GM21825 (cell line): ENCODE data around the gene TMEM132D.

Experiments used
- ATAC-seq: cut with Tn5 transposase; IDR thresholded peaks from one replicate; pipeline ENCODE4 v1.9.1; 2021; ENCODE audit warnings: mild to moderate bottlenecking, moderate library complexity; ENCODE audit not compliant: unreplicated experiment

Gene TMEM132D

DNA sequence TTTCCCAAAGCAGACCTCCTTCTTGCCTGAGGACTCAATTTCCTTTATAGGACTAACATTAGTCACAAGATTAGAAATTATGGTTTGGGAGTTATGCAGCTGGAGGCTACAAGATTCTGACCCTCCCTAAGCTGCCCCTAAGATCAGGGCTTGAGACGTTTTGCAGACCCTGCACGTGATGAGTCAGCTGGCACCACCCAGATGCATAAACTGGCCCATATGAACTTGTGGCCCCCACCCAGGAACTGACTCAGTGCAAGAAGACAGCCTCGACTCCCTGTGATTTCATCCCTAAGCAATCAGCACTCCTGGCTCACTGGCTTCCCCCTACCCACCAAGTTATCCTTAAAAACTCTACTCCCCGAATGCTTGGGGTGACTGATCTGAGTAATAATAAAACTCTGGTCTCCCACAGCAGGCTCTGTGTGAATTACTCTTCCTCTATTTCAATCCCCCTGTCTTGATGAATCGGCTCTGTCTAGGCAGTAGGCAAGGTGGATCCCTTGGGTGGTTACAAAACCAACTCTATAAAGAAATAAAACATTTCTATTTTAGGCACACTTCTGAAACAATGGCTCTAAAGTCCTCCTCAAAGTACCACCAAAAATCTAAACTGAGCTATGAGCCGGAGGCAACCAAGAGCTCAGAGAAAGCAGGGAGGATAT, 233.4 kb downstream of the TMEM132D start:
- no peak for ATAC-seq

DNA sequence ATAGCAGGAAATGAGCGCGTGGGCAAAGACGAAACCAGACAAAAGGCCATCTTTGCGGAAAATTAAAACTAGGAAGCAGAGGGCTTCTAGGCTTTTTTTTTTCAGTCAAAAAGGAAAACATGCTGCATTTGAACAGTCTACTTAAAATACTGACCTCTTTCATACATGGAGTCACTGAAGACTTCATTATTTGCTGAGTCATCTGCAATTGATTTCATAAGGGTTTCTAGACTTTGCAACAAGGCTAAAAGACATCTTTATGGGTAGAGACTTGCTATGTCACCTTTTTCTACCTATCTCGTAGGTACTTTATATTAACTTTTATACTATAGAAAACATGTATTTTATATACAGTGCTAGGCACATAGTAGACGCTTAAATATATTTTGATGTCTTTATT, 238.4 kb downstream of the TMEM132D start:
- ATAC-seq: no peak

DNA sequence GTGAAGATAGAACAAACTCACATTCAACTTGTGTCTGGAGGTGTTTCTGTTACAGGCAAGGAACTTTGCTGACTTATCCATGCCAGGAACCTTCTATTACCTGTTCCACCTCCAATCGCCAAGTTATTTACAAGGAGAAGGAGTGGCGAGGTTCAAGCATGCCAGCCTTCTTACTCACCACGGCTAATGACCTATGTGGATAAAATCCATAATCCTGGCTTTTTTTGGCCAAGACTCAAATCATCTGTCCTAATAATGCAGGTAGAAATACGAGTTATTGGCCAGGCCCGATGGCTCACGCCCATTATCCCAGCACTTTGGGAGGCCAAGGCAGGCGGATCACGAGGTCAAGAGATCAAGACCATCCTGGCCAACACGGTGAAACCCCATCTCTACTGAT, 241.6 kb downstream of the TMEM132D start:
- no peak for ATAC-seq

DNA sequence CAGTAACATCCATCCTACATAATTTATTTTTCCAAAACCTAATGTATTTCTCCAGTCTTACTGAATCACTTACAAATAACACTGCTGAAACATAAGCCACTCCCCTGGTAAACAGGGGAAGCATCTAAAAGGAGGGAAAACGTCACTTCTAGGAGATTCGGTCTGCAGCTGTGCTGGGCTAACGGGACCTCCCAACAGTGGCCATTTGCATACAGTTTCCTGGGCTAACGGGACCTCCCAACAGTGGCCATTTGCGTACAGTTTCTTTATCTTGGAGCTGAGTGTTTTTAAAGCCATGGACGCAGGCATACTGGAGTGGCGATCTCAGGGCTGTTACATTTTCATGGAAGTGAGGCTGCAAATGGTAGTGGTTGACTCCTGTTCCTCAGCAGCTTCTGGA, 242.9 kb downstream of the TMEM132D start:
- ATAC-seq: no peak

DNA sequence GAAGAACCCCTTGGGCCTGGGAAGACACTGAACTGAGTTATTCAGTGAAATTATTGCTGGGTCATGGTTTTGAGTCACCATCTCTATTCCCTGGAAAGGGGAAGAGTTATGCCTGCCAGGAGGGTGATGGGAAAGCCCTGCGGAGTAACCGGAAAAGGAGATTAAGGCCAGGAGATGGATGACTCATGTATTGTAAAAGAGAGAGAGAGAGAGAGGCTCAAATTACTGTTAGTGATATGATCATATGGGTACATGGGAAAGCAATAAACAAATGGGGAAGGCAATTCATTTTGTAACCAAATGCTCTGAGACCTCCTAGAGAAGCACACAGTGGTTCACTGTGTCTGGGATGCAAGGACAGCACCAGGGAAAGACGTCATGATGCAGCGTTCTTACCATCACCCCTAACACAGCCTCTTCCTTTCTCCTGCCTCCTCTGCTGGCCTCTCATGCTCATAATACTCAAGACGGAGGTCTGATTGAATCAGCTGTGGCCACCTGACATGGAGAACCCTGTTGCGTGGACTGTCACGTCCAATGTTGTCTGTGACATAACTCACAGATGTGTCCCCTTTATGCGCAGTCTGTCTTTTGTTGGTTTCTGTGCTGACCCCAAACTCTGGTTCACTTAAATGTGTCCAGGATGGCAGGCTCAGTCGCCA, 243.7 kb downstream of the TMEM132D start:
- ATAC-seq: no peak

DNA sequence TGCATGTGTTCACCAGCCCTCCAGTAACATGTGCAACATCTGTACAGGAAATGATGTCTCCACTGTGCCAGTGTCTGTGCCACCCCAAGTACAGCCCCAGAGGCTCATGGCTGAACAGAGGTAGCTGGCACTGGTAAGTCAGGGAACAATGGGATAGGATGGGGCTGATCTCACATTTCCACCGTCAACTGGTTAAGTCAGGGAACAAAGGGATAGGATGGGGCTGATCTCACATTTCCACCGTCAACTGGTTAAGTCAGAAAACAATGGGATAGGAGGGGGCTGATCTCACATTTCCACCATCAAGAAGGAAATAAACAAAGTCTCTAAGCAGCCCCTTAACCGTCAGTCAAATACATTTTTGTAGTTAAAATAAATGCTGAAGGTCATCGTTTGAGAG, 246.6 kb downstream of the TMEM132D start:
- no peak for ATAC-seq

DNA sequence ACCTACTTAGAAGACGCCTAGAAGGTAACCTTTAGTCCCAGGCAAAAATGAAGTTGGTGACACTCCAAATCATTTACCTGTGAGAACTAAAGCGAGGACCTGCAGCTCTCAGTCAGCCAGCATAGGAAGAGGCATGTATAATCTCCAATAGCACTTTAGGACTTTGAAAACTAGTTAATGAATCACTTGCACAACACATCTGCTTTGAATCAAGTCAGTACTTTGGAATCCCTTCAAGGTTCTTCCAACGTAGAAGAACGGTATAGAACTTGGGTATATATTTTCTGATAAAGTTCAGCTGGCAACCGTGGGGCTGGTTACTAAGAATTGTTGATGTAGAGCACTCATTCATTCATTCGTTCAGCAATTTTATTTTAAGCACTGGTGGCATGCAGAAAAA, 251.9 kb downstream of the TMEM132D start:
- ATAC-seq: no peak

DNA sequence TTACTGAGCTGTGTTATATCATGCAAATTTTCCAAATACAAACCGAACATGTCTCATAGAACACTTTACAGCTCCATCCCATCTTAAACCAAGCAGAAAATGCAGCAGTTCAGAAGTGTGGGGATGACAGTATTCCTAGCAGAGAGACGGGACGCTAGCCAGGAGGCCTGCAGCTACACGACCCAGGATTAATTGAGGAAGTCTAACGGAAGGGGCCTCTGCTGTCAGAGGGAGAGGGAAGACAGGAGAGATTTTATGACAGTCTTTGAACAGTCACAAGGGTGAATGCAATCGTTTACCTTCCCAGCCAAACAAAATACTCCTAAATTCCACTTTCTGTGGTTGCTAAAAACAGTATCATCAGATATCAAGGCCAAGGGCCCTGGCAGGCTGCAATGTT, 261.9 kb downstream of the TMEM132D start:
- no peak for ATAC-seq

DNA sequence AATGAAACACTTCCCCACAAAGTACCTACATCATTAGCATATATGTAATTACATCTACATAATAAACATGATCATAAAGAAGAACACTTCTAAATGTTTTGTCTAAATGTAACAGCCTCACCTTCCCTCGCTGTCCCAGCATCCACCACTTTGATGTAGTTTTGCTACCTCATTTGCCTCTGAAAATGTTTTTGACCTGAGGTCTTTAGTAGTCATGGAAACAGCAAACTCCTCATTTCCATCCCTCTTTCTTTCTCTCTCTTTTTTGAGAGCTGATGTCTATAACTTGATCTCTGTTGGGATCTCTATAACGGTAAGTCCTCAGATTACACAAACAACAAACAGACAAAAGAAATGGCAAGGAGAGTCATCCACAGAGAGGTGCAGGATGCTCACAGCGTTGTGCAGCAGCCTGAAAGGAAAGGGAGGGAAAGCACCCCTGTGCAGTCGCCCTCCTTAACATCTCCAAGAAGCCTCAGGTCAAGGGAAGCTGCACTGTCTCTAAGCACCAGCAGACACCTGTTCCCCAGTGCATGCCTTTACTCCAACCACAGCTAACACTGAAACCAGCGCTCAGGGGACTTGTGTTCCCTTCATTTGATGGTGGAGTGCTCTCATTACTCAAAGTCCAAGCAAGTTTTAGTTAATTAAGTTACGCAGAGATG, 268.7 kb downstream of the TMEM132D start:
- ATAC-seq: no peak

DNA sequence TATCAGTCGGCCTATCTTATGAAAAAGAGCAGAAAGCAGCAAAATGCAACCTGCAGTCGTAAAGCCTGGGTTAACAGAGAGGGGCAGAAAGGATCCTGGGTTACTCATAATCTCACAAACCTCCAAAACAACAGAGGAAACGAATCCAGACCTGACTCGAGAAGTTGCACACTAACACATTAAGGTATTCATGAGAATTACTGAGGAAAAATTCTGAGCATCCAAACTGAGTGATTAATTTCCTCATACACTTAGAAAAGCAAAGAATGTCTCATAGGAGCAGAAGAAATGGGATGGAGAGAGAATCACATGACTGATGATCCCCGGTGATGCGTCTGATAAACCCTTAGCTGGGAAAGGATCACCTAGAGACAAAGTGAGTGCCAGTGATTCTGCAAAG, 272.5 kb downstream of the TMEM132D start:
- ATAC-seq: no peak

DNA sequence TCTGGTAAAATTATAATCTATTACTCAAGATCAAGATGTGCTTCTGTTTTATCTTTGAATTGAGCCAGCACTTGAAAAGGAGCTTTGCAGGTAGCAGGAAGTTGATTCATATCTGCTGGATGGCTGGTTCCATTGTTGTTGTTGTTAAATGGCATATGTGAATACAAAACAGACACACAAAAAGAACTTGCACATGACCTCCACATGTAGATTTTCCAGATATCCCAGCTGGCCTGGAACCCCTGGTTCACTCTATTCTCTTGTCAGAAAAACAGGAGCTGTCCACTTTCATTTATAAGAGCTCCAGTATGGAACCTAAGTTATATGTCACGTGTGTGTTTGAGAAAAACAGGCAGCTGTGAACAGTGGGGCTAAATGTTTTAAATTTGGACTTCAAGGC, 273.9 kb downstream of the TMEM132D start:
- ATAC-seq: no peak

DNA sequence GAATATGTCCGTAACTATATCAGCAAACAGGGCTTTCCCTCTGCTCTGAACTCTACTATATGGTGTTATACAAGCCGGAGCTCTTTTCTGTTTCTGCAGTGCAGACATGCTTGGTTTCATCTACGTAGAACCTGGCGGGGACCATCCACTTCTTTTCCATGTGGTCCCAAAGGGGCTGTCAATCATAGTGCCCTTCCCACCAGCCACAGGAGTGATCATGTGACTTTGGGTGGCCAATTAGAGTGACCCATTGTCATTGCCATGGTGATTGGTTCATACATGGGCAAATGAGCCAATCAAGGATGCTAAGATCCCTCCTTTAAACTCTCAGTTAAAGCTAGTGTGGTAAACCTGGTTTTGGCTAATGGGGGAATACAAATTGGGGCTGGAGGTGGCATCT, 281.3 kb downstream of the TMEM132D start:
- ATAC-seq: no peak

DNA sequence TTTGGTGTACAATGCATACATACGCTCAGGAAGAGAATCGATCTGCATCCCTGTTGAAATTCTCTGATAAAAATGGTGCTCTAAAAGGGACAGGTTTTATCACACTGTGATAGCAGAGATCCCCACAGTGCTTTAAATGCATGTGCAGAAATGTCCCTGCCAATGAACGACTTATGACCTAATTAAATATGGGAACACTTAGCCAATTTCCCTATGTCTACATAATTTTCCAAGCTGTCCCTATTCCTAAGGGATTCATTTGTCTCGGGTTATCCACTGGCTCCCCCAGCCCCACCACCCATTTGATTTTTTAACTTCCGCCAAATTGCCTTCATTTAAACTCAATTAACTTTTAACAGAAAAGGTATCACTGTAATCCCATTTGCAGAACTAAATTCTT, 284.6 kb downstream of the TMEM132D start:
- ATAC-seq: no peak

DNA sequence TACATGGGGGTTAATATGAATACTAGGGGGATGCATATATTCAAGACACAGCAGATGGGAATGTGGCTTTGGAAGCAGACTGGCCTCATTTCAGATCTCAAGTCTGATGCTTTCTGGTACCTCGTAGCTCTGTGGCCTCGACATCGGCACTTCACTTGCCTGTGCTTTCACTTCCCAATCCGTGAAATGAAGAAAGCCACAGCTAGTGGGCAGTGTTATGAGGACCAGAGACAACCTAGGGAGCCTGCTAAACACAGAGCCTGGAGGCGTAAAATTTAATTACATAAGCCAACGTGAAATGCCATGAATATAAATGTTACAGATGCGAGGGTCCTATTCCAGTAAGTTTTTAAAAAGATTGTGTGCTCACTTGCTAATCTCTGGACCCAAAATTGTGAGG, 286.0 kb downstream of the TMEM132D start:
- no peak for ATAC-seq

DNA sequence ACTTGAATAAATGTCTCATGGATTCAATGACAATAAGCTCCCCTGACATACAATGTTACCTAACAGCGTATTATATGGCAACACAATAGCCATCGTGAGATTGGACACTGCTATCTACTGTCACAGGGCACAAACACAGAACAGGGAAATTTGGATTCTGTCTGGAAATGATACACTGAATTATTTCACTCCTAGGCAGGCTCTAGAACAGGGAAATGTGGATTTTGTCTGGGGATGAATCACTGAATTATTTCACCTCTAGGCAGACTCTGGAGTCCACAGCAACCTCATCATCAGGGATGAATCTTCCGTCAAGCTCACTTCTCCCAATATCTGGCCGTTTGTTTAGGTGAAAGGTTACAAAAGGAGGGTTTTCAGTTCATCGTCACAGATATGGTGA, 288.8 kb downstream of the TMEM132D start:
- no peak for ATAC-seq

DNA sequence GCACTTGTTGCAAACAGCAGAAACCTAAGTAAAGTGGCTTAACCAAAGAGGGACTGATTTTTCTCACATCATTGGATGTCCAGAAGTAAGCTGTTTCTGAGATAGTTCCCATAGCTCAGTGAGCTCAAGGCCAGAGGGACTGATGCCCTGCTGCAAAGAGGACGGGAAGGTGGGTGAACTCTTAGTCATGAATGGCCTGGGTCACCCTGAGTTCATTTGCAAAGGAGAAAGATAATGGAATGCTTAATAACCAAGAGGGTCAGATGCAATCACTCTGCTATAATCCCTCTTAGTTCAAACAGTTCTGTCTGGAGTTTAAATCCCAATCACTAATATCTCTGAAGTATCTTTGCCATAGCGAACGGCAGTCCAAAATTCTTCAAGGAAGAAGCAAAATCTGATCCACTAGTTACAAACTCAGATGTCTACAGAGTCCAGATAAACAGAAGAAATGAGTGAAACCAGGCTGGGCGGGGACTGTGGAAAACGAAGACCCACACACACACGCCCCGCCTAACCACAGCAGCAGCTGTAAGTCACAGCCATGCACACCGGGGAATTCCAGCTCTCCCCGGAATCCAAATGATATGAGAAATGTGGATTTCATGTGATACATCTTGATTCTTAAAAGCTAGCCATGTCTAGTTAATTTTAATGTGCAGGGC, 289.5 kb downstream of the TMEM132D start:
- no peak for ATAC-seq

DNA sequence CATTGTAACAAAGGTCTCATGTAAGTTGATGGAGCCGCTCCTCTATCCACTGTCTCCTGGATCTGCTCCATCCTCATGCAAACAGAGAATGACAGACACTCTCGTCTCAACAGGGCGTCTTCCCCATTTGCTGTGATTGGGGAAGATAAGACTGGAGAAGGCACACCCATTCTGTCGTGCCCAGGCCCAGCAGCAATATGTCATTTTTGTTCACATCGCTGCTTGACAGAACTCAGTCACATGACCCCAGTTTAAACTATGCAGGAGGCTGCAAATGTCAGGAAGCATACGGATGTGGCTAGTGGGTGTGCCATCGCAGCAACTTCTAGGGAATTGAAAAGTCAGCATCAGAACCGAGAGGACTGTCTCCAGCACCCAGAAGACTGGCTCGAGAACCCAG, 290.5 kb downstream of the TMEM132D start:
- ATAC-seq: no peak

DNA sequence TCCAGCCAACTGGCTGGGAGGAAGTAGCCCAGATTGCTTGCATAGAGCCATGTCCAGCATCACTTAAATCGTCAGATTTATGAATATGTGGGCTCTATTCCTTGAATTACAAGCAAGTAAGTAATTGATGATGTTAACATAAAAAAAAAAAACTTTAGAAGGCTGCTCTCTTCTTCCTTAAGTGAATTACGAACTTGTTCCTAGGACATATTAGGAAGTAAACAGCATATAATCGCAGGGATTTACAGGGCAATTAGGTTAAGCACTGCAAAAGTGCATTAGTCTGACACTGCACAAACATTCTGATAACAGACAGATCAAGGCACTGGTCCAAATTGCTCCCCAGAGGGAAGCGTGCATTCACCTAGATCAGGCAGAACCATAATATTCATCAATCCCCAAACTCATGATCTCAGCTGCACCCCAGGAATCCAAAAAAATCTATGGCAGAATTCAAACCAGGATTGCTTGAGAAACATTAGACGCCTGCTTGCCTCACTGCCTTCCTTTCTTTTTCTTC, 293.2 kb downstream of the TMEM132D start:
- no peak for ATAC-seq

DNA sequence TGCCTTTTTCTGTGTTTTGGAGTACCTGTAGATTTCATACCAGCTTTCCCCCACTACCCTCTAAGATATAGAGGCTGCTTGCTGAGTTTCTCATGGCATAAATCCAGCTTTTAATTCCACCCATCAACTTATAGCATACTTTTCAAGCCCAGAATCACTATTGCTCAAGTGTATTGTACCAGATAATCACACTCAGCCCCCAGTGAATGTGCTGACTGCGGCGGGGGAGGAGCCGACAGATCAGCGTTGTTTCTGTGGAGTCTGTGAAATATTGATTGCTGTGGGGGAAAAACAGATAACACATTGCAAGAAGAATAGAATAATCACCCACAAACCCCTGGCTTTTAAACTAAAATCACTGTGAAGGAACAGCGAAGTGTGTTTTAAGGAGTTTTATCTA, 296.1 kb downstream of the TMEM132D start:
- ATAC-seq: no peak

DNA sequence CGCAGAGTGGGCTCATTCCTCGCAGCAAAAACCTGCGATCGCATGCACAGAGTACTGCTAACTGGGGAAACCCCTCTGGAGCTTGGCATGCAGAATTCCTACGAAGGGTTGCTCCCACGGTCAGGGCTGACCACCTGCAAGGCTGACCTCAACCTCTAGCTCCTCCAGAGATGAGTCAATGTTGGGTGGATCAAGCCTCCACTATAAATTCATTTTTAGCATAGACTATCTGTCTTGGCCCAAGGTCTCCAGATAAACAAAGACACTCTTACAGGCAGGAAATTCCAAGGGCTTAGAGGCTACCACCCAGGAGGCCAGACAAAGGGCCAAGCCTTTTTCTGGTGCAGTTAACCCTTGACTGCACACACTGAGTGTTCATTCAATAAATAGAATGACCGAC, 296.5 kb downstream of the TMEM132D start:
- no peak for ATAC-seq

DNA sequence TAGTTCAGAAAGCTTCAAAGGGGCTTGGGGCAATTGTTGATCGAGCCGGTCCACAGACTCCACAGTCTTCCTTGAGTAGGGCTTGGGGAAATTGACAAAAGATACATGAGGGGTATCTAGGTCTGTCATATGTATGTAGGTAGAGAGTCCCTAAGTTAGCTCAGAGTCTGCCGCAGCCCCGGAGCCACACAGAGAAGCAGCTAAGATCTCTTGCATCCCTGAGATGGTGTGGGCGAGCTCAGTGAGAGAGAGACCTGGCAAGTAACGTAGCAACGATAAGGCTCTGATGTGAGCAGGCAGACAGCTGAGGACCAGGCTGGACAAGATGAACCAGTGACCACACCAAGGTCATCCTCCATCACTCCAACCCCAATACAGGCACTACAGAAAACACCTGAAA, 297.6 kb downstream of the TMEM132D start:
- no peak for ATAC-seq

DNA sequence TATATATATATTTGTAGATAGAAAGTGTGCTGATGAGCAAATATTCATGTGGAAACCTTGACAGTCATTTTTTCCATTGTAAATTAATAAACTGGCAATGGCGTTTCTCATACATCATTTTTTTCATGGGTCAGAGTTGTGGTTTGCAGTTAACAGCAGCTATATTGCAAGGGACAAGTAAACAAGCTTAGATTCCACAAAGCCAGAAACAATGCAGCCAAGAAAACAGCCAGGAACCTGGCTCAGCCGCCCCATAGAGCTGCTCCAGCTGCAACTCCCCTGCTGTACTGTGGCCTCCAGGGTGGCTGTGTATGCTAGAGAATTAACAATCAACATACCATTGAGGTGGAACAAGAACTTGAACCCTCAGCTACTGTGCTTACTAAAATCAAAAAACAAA, 298.2 kb downstream of the TMEM132D start:
- no peak for ATAC-seq
